MM.1S (cell line): ENCODE results near the gene IER2.

ENCODE experiments used
- EZH2 ChIP-seq: fragments of 300-600 bp; sonication (generic); optimal IDR thresholded peaks from 2 replicates; pipeline ENCODE3; 2017; ENCODE audit warnings: low read depth, mild to moderate bottlenecking, antibody characterized with exemption, low read length, mixed read lengths
- EZH2phosphoT487 ChIP-seq: fragments of 300-600 bp; sonication (generic); IDR thresholded peaks from 2 replicates; pipeline ENCODE4 v1.6.1; 2018; ENCODE audit warnings: antibody characterized with exemption, low read length
- TF ChIP-seq, protein P1 (sequence below): fragments of 300-600 bp; sonication (generic); IDR thresholded peaks from 2 replicates; pipeline ENCODE4 v1.5.1; 2016; ENCODE audit warnings: antibody characterized with exemption, low read length, mixed read lengths

DNA sequence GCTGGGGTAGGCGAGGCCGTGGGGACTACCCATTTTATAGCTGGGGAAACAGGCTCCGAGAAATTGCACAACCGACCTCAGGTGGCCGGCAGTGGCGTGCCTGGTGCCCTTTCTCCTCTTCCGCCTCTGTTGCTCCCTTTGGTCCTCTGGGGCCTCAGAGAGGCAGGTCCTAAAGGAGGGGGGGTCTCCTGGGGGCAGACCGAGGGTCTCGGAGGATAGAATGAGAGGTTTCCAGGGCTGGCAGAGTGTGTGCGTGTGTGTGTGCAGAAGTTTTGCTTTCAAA is 11.4 kb upstream of the IER2 start:
- TF ChIP-seq EZH2phosphoT487 = no peak
- TF ChIP-seq, protein P1, sequence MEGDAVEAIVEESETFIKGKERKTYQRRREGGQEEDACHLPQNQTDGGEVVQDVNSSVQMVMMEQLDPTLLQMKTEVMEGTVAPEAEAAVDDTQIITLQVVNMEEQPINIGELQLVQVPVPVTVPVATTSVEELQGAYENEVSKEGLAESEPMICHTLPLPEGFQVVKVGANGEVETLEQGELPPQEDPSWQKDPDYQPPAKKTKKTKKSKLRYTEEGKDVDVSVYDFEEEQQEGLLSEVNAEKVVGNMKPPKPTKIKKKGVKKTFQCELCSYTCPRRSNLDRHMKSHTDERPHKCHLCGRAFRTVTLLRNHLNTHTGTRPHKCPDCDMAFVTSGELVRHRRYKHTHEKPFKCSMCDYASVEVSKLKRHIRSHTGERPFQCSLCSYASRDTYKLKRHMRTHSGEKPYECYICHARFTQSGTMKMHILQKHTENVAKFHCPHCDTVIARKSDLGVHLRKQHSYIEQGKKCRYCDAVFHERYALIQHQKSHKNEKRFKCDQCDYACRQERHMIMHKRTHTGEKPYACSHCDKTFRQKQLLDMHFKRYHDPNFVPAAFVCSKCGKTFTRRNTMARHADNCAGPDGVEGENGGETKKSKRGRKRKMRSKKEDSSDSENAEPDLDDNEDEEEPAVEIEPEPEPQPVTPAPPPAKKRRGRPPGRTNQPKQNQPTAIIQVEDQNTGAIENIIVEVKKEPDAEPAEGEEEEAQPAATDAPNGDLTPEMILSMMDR = no peak
- no peak for TF ChIP-seq EZH2
